Colonic mucosa (tissue), 4 donors: ENCODE results near the gene AURKA. TPM values are rescaled to one million over a fixed set of nuclear protein-coding genes. Genes with fewer than 3 reads are reported as not detected.

Experiments
- DNase-seq: peaks from one replicate; pipeline ENCODE4 v3.0.0-alpha.2; 2020
- H3K27ac ChIP-seq: fragments of 200-600 bp; one replicate; pipeline ENCODE4 v1.8.0; 2021
- H3K27me3 ChIP-seq: fragments of 200-600 bp; one replicate; pipeline ENCODE4 v1.8.0; 2021
- H3K36me3 ChIP-seq: fragments of 200-600 bp; one replicate; pipeline ENCODE4 v1.8.0; 2021
- H3K4me1 ChIP-seq: fragments of 200-600 bp; one replicate; pipeline ENCODE4 v1.8.0; 2021; ENCODE audit warnings: mild to moderate bottlenecking
- H3K4me3 ChIP-seq: fragments of 200-600 bp; one replicate; pipeline ENCODE4 v1.8.0; 2021
- H3K9ac ChIP-seq, 2 donors: one replicate each; pipeline ENCODE4 v1.7.0; 2013; ENCODE audit warnings: control low read depth in 2 of 2, low read depth in 2 of 2, low read length in 2 of 2
- H3K9me3 ChIP-seq: fragments of 200-600 bp; one replicate; pipeline ENCODE4 v1.8.0; 2021
- CTCF ChIP-seq: fragments of 200-600 bp; IDR thresholded peaks from one replicate; pipeline ENCODE4 v1.8.0; 2022; ENCODE audit warnings: antibody characterized with exemption, mild to moderate bottlenecking
- intact Hi-C: fragments of 100-400 bp; cut with DNase I; formaldehyde crosslinking; loops from one replicate; pipeline ENCODE4 v1.14.1; 2022
- total RNA-seq, 2 donors: library from RNA; stranded (reverse); fragmentation: NEBNext Ultra II Directional in 1 of 2; extraction: Animal tissue kit (Norgen Biotek cat#: 25700) in 1 of 2; gene quantifications; one replicate each; pipeline ENCODE4 v1.2.1, GENCODE V29; 2021
- donor health status: healthy.
- donor health status: DM: no; HTN: no; CAD: no.
- donor health status: DM: no; HTN: no; CAD: no.

AURKA gene
- total RNA-seq, 2 donors from 2014 or later, result 25.6 to 62.4 TPM

- no peak for TF ChIP-seq CTCF
- intact Hi-C loops, result no loop called here
Observed at GRCh38 chr20:56361900-56362299, 30.1 kb downstream of the AURKA start.

GRCh38 chr20:56360908-56361205 is 31.2 kb downstream of the AURKA start:
- H3K36me3 ChIP-seq, result no peaks in the 10 kb centered on the region
- no peak overlapping the region for H3K4me3 ChIP-seq
- intact Hi-C loops, result no loop called here
- H3K27ac ChIP-seq, result no peak overlapping the region
- no peaks in the 10 kb centered on the region for H3K27me3 ChIP-seq
- peaks cover 6% of the 10 kb centered on the region for H3K4me1 ChIP-seq
- TF ChIP-seq CTCF, result no peak
- DNase-seq, result no peak
- H3K9ac ChIP-seq, result no peak overlapping the region
- no peaks in the 10 kb centered on the region for H3K9me3 ChIP-seq

More at GRCh38 chr20:56361900-56362299, 30.1 kb downstream of the AURKA start:
- no peaks in the 10 kb centered on the region for H3K36me3 ChIP-seq
- no peak overlapping the region for H3K4me3 ChIP-seq
- no peaks in the 10 kb centered on the region for H3K9me3 ChIP-seq
- no peak overlapping the region for H3K9ac ChIP-seq
- DNase-seq, result no peak
- no peak overlapping the region for H3K27ac ChIP-seq
- peaks cover 6% of the 10 kb centered on the region for H3K4me1 ChIP-seq
- no peaks in the 10 kb centered on the region for H3K27me3 ChIP-seq

GRCh38 chr20:56360133-56360907 is 31.7 kb downstream of the AURKA start:
- no peak for TF ChIP-seq CTCF

GRCh38 chr20:56359212-56360132 is 32.5 kb downstream of the AURKA start:
- Histone ChIP-seq H3K27me3 (no peaks in the 10 kb centered on the region), H3K36me3 (no peaks in the 10 kb centered on the region), H3K4me1 (peaks cover 6% of the 10 kb centered on the region), H3K9me3 (no peaks in the 10 kb centered on the region), H3K9ac (peak overlapping the region; percentile 79 to 85), H3K27ac (peak overlapping the region; percentile 13), H3K4me3 (peak overlapping the region; percentile 90)
- TF ChIP-seq CTCF, result no peak
- intact Hi-C loops, result no loop called here
- DNase-seq, result peak; percentile 40

More at GRCh38 chr20:56360133-56360907, 31.7 kb downstream of the AURKA start:
- peak overlapping the region in 1 of 2 donors; percentile 85 for H3K9ac ChIP-seq
- peak overlapping the region; percentile 90 for H3K4me3 ChIP-seq
- DNase-seq, result no peak
- no peaks in the 10 kb centered on the region for H3K9me3 ChIP-seq
- H3K36me3 ChIP-seq, result no peaks in the 10 kb centered on the region
- intact Hi-C loops, result no loop called here
- peaks cover 6% of the 10 kb centered on the region for H3K4me1 ChIP-seq
- H3K27ac ChIP-seq, result no peak overlapping the region
- no peaks in the 10 kb centered on the region for H3K27me3 ChIP-seq

- Histone ChIP-seq H3K36me3 (no peaks in the 10 kb centered on the region), H3K27ac (peak within 1 kb of the TSS; percentile 13), H3K27me3 (no peaks in the 10 kb centered on the region), H3K9me3 (no peaks in the 10 kb centered on the region), H3K4me1 (peaks cover 6% of the 10 kb centered on the region), H3K4me3 (peak within 1 kb of the TSS; percentile 90), H3K9ac (peak within 1 kb of the TSS; percentile 79 to 85)
- peak; percentile 84 for DNase-seq
- intact Hi-C loops, result no loop called here
- TF ChIP-seq CTCF, result no peak
Observed at GRCh38 chr20:56358600-56359211, 33.3 kb downstream of the AURKA start, which contains the start of gene FAM210B. FAM210B (plus strand) TSS chr20:56358974; CDS start chr20:56359006, 32 bp downstream.
